ENCODE results near the gene ZDHHC8.

Gene ZDHHC8

DNA sequence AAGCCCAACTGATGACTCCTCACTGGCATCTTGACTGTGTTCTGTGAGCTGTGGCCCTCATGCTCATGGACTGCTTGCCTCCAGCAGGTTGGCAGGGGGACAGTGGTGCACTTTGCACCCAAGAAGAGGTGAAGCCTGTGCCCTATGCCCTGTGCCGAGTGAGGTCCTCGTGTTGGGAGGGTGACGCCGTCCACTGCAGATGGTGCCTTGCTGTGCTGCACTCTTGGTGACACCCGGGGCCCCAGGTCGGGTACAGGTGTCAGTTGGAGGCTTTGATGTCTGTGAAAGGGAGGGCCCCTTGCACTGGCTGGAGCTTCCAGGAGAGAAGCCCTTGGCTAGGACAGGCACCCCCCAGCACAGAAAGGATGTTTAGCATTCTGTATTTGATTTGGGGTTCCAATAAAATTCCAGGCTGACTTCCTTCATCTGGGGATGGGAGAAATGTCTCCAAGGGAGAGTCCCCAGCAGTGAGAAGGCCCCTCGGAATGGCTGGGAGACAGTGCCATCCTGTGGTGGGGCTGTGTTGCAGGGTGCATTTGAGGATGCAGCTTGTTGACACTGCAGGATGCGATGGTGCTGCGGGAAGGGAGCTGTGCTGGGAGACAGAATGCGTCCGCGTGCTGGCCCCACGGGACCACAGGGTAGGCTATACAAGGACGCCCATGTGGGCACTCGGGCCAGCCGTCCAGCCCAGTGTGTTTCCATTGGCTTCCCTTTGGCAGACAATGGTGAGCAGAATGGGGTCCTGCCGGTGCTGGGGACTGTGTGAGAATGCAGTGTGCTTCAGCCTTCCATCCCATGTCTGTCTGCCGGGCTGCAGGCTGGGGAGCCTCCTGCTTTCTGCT, 2.5 kb upstream of the ZDHHC8 start:
- DNase-seq (ENCODE audit: low spot score): no peak

DNA sequence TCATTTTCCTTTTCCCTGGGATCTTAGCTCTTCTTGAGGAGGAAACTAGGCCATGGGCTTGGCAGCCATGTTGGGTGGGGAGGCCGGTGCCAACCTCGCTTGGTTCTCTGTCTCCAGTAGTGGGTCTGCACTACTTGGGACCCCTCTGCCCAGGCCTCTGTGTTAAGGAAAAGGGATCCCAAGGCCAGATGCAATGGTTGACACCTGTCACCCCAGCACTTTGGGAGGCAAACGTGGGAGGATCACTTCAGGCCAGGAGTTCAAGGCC, 1.9 kb upstream of the ZDHHC8 start:
- no peak for DNase-seq (ENCODE audit: low spot score)

DNA sequence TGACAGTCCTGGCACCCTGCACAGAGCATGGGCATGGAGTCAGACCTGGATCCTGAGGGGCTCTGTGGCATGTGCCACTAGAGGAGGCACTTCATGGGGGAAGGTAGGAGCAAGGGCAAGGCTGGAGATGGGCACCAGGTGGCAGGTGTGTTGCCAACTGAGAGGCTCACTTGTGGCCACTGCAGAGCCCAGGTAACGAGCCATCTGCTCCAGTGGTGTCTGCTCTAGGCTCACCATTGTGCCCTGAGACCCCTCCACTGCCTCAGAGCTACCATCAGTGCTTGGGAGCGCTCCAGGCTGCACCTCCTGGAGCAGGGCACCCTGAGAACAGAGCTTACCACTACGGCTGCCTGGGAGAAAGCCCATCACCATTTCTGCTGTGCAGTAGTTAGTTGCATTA, 1.3 kb upstream of the ZDHHC8 start:
- no peak for DNase-seq (ENCODE audit: low spot score)

DNA sequence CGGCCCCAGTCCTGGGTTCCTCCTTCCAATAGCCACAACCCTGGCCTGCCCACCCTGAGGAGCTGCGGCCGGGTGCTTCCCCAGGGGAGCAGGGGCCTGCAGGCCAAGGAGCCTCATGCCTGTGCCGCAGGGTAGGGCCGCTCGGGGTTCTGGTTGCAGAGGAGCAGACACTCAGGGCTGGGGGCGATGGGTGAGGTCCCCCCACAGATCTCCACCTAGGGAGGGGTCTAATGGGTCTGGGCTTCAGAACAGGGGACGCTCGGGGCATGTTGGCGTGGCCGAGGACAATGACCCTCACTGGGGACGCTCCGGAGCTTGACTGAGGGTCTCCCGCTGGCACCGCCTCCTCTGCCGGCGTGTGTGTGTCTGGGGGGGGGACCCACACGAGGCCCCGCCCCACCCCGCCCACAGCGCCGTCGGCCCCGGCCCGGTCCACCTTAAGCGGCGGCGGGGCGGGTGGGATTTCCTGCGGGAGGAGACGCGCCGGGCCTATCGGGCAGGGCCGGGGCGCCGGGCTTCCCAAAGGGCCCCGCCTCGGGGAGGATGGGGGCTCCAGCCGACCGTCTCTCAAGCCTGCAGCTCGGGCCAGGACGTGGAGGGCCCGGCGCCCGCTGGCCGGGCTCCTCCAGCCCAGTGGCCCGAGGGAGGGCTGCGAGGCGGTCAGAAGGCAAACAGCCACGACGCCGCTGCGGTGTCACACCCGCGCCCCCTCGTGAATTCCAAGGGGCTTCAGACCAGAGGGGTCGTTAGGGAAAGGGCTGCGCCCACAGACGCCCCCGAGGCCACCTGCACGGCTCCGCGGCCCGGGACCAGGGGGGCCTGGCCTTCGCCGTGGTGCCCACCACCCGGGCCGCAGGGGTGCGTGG, 640 bp upstream of the ZDHHC8 start:
- peak; percentile 88 for DNase-seq (ENCODE audit: low spot score)

DNA sequence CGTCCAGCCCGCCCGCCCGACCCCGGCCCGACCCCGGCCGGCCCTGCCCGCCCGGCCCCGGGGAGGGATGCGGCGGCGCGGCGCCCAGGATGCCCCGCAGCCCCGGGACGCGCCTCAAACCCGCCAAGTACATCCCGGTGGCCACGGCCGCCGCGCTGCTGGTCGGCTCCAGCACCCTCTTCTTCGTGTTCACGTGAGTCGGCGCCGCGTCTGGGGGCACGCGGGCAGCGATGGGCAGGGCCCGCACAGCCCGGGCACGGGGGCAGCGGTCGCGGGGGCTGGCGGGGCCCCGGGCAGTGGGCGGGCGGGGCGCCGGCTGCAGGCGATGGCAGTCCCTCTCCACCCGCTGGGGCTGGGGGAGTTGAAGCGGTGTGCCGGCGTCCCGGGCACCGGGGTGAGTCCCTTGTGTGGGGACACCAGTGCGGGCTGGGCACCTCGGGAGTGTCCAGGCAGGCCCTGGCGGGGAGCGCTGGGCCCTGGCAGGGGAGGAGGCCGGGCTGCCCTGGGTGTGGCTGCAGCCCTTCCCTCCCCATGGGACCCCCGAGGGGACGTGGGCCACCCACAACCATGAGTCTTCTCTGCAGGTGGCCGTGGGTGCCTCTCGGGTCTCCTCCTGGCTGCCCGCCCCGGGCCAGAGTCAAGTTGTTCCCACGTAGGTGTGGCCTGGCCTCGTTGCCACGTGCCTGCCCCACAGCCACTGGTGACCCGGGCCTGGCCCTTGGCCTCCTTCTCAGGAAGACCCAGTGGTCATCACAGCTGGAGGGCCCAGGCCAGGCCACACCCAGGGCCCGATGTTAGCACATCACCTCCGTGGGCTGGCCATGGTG, 468 bp downstream of the ZDHHC8 start:
- DNase-seq (ENCODE audit: low spot score): no peak

DNA sequence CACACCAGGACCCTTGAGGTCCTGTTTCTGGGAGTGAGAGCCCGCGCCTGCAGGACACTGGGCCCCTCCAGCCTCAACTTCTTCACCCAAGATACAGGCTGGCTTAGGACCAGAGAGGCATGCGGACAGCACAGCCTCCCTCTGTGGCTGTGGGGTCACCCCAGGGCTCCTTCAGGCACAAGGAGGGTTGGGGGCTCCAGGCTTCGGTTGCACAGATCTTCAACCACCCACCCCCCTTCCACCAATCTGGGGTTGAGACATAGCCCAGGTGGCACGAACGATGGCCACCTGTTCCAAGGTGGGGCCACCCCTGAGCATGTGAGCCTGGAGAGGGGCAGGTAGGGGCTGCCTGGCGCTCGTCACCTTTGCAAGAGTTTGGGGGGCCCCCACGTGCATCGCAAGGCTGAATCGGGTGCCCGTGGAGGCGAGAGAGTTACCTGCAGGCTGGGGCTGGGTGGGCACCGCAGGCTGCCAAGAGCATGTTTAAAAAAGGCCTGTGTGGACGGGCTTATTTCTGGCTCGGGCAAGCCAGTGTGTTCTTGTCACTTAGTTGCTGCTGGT, 1.2 kb downstream of the ZDHHC8 start:
- DNase-seq (ENCODE audit: low spot score): no peak

DNA sequence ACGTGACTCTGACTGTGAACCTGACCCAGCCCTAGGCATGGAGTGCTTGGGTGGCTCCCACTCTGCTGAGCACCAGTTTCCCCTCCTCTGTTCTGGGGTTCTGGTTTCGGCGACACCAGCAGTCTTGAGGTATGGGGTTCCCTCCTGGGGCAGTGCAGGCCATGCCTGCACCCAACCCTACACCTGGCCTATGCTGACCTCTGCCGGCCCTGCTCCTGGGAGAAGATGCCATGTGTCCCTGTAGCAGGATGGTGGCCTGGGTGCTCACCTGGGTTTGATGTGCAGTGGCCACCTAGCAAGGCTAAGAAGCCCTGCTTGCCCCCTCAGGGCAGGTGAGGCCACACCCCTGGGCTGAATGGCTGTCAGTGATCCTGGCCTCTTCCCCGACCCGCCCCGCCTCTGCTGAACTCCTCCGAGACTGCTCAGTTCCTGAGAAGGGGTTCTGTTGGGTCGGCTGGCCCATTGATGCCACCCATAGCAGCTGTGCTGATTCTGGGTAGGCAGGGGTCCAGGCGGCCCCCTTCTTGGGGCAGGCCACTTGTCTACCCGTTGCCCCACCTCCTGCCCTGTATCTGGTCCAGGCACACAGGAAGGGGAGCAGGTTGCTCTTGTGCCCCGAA, 2.4 kb downstream of the ZDHHC8 start:
- no peak for DNase-seq (ENCODE audit: low spot score)

DNA sequence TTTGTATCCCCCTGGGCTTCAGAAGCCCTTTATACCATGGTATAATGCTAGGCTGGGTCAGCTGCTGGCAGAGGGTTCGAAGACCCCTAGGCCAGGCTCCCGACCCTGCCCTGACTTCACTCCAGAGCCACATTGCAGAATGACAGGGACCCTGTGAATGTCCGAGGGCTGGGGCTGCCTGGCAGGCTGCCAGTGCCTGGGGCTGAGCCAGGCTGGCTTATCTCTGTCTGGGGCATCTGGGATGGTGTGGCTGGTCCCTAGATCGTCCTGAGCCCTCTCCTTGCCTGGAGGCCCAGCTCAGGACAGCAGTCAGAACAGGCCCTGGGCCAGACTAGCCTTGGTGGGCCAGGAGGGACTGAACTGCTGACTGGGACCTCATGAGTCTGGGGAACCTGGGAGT, 3.7 kb downstream of the ZDHHC8 start:
- no peak for DNase-seq (ENCODE audit: low spot score)

DNA sequence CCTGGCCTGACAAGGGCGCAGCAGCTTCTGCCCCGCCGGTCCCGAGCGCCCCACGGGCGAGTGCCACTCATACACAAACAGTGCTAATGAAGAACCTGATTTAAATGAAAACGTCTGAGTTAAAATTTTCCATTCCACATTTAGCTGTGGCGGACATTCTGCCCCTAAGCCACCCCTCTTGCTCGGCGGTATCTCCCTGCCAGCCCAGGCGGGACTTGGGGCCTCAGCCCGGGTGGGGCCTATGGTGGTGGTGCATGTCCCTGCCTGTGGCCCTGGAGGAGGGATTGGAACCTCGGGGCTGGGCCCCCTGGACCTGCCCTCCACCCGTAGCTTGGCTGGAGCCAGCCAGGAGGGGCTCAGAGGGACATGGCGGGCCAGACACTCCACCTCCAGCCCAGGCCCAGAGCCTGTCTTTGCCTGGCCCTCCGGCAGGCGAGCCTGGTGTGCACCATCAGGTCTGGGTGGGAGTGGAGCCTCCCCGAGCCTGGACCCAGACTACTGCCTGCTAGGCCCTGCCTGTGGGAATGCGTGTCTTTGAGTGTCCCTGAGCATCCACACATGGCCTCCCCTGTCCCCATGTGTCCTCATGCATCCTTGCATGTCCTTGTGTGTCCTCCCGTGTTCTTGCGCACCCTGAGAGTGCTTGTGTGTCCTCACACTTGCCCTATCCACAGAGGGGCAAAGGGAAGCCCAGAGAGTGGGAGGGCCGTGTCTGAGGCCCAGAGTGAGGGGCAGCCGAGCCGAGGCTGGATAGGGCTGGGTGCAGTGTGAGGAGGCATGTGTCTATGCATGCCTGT, 4.4 kb downstream of the ZDHHC8 start:
- no peak for DNase-seq (ENCODE audit: low spot score)

DNA sequence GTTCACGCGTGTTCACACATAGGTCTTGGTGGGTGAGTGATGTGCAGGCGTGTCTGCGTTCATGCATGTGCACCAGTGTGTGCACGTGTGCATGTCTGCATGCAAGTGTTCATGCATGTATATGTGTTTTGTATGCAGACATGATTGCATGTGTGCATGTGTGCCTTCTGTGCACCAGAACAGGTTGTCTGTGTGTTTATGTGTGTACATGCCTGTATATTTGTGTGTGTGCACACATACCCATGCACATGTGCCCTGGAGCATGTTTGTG, 4.9 kb downstream of the ZDHHC8 start:
- DNase-seq (ENCODE audit: low spot score): no peak

DNA sequence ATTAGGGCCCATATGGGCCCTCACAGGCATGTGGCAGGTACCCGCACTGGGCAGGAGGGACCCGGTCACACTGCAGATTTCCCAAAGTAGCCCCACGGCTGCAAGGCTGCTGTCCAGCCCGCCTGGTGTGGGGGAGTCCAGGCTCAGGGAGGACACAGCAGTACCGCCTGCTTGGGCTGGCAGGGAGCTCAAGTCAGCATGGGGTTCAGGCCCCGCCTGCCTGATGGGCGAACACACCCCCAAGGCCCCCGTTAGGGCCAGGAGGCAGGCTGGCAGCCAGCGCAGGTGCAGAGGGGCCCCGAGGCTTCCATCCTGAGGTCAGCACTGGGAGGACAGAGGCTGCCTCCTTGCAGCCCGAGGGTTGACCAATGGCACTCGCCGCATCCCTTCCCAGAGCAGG, 5.5 kb downstream of the ZDHHC8 start:
- DNase-seq (ENCODE audit: low spot score): no peak

DNA sequence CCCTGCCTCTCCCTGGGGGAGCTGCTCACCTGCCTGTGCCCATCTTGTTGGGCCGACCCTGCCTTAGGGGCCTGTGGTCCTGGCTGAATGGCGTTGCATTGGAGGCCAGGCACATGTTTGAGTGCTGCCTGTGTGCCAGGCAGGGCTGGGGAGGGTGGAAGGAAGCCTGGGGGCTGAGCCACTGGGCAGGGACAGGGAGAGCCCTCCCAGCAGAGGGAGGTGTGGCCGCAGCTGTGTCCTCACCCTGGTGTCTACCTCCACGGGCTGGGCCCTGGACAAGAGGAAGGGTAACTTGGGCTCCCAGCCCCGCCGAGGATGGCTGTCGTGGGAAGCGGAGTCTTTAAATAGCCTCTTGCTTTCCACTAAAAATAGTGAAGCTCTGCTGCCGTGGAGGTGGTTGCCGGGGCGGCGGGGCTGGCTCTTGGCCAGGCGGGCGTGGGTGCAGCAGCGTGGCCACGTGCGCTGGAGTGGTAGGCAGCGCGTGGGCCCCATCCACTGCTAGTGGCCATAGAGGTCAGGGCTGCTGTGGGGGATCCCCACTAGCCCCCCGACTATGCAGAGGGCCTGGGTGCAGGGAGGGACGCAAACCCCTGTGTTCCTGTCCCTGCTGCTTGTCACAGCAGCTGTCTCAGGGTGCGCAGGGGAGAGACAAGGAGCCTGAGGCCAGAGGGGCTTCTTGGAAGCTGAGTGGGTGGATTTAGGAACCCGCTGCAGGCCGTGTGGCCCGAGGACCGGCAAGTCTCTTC, 6.2 kb downstream of the ZDHHC8 start:
- peak; percentile 60 for DNase-seq (ENCODE audit: low spot score)

DNA sequence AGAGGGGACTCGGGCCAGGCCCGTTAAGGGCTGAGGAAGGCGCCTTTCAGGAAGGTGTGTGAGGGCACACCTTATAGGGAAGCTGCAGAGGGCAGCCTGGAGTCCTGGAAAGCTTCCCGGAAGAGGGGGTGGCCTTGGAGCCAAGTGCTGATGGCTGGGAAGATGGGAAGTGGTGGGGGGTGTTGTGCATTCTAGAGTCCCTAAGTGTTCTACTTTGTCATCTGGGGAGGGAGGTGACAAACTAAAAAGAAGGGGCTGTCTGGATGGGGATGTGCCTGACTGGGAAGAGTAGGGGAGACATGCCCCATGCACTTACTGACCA, 6.8 kb downstream of the ZDHHC8 start:
- no peak for DNase-seq (ENCODE audit: low spot score)

DNA sequence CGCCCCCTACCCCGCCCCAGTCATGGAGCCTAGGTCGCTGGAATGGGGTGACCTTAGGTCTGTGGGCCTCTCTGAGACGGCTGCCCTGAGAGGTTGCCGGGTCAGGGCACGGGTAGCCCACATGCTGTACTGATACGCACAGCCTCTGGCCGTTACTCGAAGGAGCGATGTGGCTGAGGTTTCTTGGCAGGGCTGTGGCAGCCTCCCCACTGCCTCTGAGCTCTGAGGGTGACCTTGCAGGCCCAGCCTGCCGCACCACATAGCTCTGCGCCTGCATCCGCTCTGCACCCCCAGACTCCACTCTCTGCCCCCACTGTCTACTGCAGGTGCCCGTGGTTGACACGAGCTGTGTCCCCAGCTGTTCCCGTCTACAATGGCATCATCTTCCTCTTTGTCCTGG, 7.3 kb downstream of the ZDHHC8 start:
- no peak for DNase-seq (ENCODE audit: low spot score)

DNA sequence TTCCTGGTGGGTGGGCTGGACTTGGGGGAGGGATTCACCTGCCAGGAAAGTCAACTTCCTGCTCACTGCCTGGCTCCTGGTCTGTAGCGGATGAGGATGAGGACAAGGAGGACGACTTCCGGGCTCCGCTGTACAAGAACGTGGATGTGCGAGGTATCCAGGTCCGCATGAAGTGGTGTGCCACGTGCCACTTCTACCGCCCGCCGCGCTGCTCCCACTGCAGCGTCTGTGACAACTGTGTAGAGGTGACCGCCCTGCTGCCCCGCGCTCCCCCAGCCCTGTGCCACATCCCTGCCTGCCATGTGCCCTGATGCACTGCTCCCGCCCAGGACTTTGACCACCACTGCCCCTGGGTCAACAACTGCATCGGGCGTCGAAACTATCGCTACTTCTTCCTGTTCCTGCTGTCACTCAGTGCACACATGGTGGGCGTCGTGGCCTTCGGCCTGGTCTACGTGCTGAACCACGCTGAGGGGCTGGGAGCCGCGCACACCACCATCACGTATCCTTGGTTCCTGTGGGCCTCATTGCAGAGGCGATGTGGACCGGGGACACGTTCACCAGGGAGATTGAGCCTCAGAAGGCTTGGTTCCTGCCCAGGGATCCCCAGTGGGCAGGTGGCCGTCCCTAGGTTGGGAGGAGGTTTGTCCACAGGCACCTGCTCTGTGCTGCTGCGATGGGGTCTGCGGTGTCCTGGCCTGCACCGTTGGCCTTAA, 7.9 kb downstream of the ZDHHC8 start:
- no peak for DNase-seq (ENCODE audit: low spot score)

DNA sequence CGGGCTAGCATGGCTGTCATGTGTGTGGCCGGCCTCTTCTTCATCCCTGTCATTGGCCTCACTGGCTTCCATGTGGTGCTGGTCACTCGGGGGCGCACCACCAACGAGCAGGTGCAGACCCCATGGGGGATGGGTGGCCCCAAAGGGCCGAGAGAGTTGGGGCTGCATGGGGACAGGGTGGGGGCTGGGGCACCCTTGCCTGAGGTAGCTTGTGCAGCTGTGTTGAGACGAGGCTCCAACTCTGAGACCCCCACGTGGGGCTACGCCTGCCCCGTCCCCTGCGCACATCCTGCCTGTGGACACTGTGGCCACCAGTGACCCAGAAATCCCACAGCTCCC, 8.5 kb downstream of the ZDHHC8 start:
- DNase-seq (ENCODE audit: low spot score): no peak

DNA sequence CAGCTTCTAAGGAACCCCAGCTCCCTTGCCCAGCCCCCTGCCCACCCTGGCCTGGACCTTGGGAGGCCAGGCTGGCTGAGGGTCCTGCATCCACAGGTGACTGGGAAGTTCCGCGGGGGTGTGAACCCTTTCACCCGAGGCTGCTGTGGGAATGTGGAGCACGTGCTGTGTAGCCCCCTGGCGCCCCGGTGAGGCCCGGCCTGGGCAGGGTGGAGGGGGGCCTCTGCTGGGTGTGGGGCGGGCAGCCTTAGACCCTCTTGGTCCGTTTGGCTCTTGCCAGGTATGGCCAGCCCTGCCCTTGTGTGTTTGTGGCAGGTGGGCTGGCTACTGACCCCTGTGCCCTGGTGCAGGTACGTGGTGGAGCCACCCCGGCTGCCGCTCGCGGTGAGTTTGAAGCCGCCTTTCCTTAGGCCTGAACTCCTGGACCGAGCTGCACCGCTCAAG, 8.9 kb downstream of the ZDHHC8 start:
- no peak for DNase-seq (ENCODE audit: low spot score)

DNA sequence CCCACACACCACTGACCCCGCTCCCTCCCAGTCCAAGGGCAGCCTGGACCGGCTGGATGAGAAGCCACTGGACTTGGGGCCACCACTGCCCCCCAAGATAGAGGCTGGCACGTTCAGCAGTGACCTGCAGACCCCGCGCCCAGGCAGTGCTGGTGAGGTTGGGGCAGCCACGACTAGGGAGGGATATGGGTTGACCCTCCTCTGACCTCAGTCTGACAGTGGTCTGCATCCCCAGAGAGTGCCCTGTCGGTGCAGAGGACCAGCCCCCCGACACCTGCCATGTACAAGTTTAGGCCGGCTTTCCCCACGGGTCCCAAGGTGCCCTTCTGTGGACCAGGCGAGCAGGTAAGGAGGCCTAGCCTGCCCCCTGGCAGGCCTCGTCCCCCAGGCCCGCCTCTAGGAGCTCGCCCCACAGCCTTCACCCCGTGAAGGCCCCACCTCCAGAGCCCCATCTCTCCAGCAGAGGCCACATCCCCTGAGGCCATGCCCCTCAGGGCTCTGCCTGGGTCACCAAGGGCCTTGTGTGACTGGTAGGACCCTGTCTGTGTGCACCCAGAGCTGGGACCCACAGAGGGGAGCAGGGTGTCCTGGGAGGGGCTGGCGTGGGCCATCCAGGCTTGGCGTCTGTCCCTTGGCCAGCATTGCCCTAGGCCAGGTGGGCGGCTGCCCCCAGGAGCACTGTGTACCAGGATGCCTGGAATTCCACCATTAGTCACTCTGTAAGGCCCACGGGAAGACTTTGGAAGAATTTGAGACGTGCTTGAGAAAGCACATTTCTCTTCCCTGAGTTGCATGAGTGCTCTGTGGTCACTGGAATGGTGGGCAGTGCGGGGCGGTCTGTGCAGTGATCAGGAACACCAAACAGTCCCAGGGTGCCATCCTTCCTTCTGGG, 9.8 kb downstream of the ZDHHC8 start:
- no peak for DNase-seq (ENCODE audit: low spot score)

All from putamen (tissue), 1 donor.